HCT116 (cell line): ENCODE measurements around the gene OR11G2. TPM values are rescaled to one million over a fixed set of nuclear protein-coding genes. Genes with fewer than 3 reads are reported as not detected.

Experiments used
- ATAC-seq: fragments of 200-7000 bp; cut with Tn5 transposase; 2 replicates; pipeline ENCODE4 v1.9.1; 2020; ENCODE audit warnings: mild to moderate bottlenecking, moderate library complexity
- BruUV-seq: library from RNA; stranded (reverse); fragments of 400-500 nt; replicated peaks from 2 replicates; lab custom pipeline; 2021; lab: Mats Ljungman, UMichigan
- CTCF ChIA-PET: fragments of 300-600 bp; sonication (Branson Sonifier 250); formaldehyde crosslinking; loops from one replicate; lab custom pipeline; 2021; ENCODE audit warnings: antibody characterized with exemption; lab: Charles Lee
- POLR2A ChIA-PET: fragments of 300-600, 350-600 bp; sonication (Branson Sonifier 250); formaldehyde crosslinking; loops from one replicate; lab custom pipeline; 2021; ENCODE audit warnings: antibody characterized with exemption; lab: Charles Lee
- RAD21 ChIA-PET, 2 experiments: fragments of 300-600 bp; sonication (Branson Sonifier 250); formaldehyde crosslinking; loops; one replicate each; lab custom pipeline; 2023; ENCODE audit warnings: low total read pairs in 2 of 2; ENCODE audit not compliant: uncharacterized antibody in 2 of 2, unreplicated experiment in 2 of 2, low non-redundant PET in 1 of 2; lab: Charles Lee
- DNase-seq: peaks from one replicate; pipeline ENCODE4 v3.0.0-alpha.2; 2010; ENCODE audit warnings: low read depth, low spot score
- H2AFZ ChIP-seq: fragments of 200-600 bp; shearing (Covaris generic), sonication (generic); 2 replicates; pipeline ENCODE4 v1.6.1; 2017; ENCODE audit warnings: low read depth, mixed run types, mixed read lengths, antibody characterized with exemption, low read length; ENCODE audit not compliant: poor library complexity, severe bottlenecking
- H3K27ac ChIP-seq: 2 replicates; pipeline ENCODE4 v1.5.1; 2012; ENCODE audit warnings: low read depth, low read length
- H3K27me3 ChIP-seq: fragments of 200-600 bp; sonication (generic); 2 replicates; pipeline ENCODE4 v1.6.1; 2016; ENCODE audit warnings: mixed run types, low read length, mixed read lengths; ENCODE audit not compliant: insufficient read depth
- H3K36me3 ChIP-seq, 2 experiments: fragments of 200-500 bp in 1 of 2; fragments of 200-600 bp in 1 of 2; sonication (Bioruptor generic) in 1 of 2; sonication (generic) in 1 of 2; 2 replicates each; pipeline versions ENCODE4 v1.5.1 to v1.6.1; 2014 to 2016; ENCODE audit warnings: low read length in 2 of 2, inconsistent platforms in 1 of 2, mixed read lengths in 1 of 2, mixed run types in 1 of 2; ENCODE audit not compliant: insufficient read depth in 2 of 2, control insufficient read depth in 1 of 2
- H3K4me1 ChIP-seq, 2 experiments: fragments of 200-600 bp in 1 of 2; sonication (generic) in 1 of 2; 2 replicates each; pipeline versions ENCODE4 v1.5.1 to v1.6.1; 2012 to 2017; ENCODE audit warnings: low read length in 2 of 2, inconsistent platforms in 1 of 2, mild to moderate bottlenecking in 1 of 2, mixed read lengths in 1 of 2, mixed run types in 1 of 2, moderate library complexity in 1 of 2; ENCODE audit not compliant: insufficient read depth in 2 of 2, control insufficient read depth in 1 of 2
- H3K4me2 ChIP-seq: fragments of 200-600 bp; sonication (generic); 2 replicates; pipeline ENCODE4 v1.6.1; 2017; ENCODE audit warnings: mixed run types, low read length, mixed read lengths
- H3K4me3 ChIP-seq, 2 experiments: fragments of 200-600 bp in 1 of 2; sonication (generic) in 1 of 2; replicated peaks in 1 of 2; 2 replicates each; pipeline ENCODE4 v1.5.1; 2011 to 2016; ENCODE audit warnings: low read length in 2 of 2, control low read depth in 1 of 2, low read depth in 1 of 2, mild to moderate bottlenecking in 1 of 2, mixed read lengths in 1 of 2, mixed run types in 1 of 2
- H3K79me2 ChIP-seq: fragments of 200-600 bp; sonication (generic); 2 replicates; pipeline ENCODE4 v1.6.1; 2017; ENCODE audit warnings: mild to moderate bottlenecking, mixed run types, low read length, moderate library complexity, mixed read lengths; ENCODE audit not compliant: insufficient read depth
- H3K9ac ChIP-seq: fragments of 200-600 bp; sonication (generic); 2 replicates; pipeline ENCODE4 v1.6.1; 2016; ENCODE audit warnings: low read length, mixed read lengths
- H3K9me2 ChIP-seq: fragments of 200-600 bp; sonication (generic), shearing (Covaris generic); 2 replicates; pipeline ENCODE4 v1.6.1; 2017; ENCODE audit warnings: mixed run types, mild to moderate bottlenecking, moderate library complexity; ENCODE audit not compliant: insufficient read depth
- H3K9me3 ChIP-seq, 2 experiments: fragments of 200-500 bp in 1 of 2; fragments of 200-600 bp in 1 of 2; sonication (Bioruptor generic) in 1 of 2; sonication (generic) in 1 of 2; 2 replicates each; pipeline ENCODE4 v1.6.1; 2014 to 2017; ENCODE audit warnings: low read length in 2 of 2, mixed read lengths in 2 of 2, inconsistent platforms in 1 of 2, low read depth in 1 of 2, mild to moderate bottlenecking in 1 of 2, mixed run types in 1 of 2, moderate library complexity in 1 of 2; ENCODE audit not compliant: control insufficient read depth in 1 of 2, insufficient read depth in 1 of 2
- H4K20me1 ChIP-seq: fragments of 200-600 bp; sonication (generic), shearing (Covaris generic); 2 replicates; pipeline ENCODE4 v1.6.1; 2017; ENCODE audit warnings: mixed run types, mild to moderate bottlenecking, moderate library complexity; ENCODE audit not compliant: insufficient read depth
- CBX3 ChIP-seq: IDR thresholded peaks from 2 replicates; pipeline ENCODE4 v1.6.1; 2012; ENCODE audit warnings: low read depth
- CEBPB ChIP-seq: IDR thresholded peaks from 2 replicates; pipeline ENCODE4 v1.6.1; 2012; ENCODE audit warnings: low read depth
- EGR1 ChIP-seq: IDR thresholded peaks from 2 replicates; pipeline ENCODE4 v1.6.1; 2012; ENCODE audit warnings: low read depth
- EZH2phosphoT487 ChIP-seq: fragments of 200-600 bp; IDR thresholded peaks from 2 replicates; pipeline ENCODE4 v1.6.1; 2018; ENCODE audit warnings: antibody characterized with exemption, borderline replicate concordance
- POLR2AphosphoS5 ChIP-seq: IDR thresholded peaks from 2 replicates; pipeline ENCODE4 v1.6.1; 2011; ENCODE audit warnings: mild to moderate bottlenecking, low read depth, low read length, moderate library complexity
- TCF7L2 ChIP-seq: IDR thresholded peaks from 2 replicates; pipeline ENCODE4 v1.7.0; 2011; ENCODE audit warnings: borderline replicate concordance, inconsistent platforms; ENCODE audit not compliant: insufficient read depth, insufficient read length; ENCODE audit errors: extremely low read depth
- YY1 ChIP-seq: IDR thresholded peaks from 2 replicates; pipeline ENCODE4 v1.6.1; 2011; ENCODE audit warnings: low read length, low read depth, moderate library complexity, mild to moderate bottlenecking; ENCODE audit not compliant: insufficient replicate concordance; ENCODE audit errors: extremely low read depth
- ZBTB33 ChIP-seq: IDR thresholded peaks from 2 replicates; pipeline ENCODE4 v1.6.1; 2011; ENCODE audit warnings: mild to moderate bottlenecking, low read length, moderate library complexity; ENCODE audit not compliant: insufficient replicate concordance; ENCODE audit errors: extremely low read depth
- ZFX ChIP-seq: fragments of 450-650 bp; IDR thresholded peaks from 2 replicates; pipeline ENCODE4 v1.6.1; 2017
- intact Hi-C: fragments of 100-400 bp; cut with micrococcal nuclease; formaldehyde crosslinking; loops from 2 replicates; pipeline ENCODE4 v1.10.0; 2022
- total RNA-seq: library from RNA; stranded (reverse); gene quantifications from one replicate; pipeline ENCODE4 v1.2.1, GENCODE V29; 2021; ENCODE audit not compliant: unreplicated experiment

The OR11G2 gene
- total RNA-seq, 1 experiment from 2014 or later, result not detected

GRCh38 chr14:20144820-20145219, 45.9 kb upstream of the OR11G2 start:
- no TSS peak for BruUV-seq
- H3K9me2 ChIP-seq, result no peaks in the 10 kb centered on the region
- no peaks in the 10 kb centered on the region for H3K79me2 ChIP-seq
- no peak overlapping the region for H3K27ac ChIP-seq
- H3K9me3 ChIP-seq, result no peaks in the 10 kb centered on the region
- DNase-seq (no peak), ATAC-seq (no peak)
- no peaks in the 10 kb centered on the region for H4K20me1 ChIP-seq
- intact Hi-C loops, result no loop called here
- TF ChIP-seq TCF7L2 (no peak), CEBPB (no peak), POLR2AphosphoS5 (no peak), CBX3 (no peak)
- H3K4me3 ChIP-seq, result no peak overlapping the region
- POLR2A ChIA-PET, result no interaction called here
- H2AFZ ChIP-seq, result no peak overlapping the region
- H3K27me3 ChIP-seq, result no peaks in the 10 kb centered on the region
- no peak overlapping the region for H3K9ac ChIP-seq
- CTCF ChIA-PET, result no interaction called here
- RAD21 ChIA-PET, result no interaction called here
- no peaks in the 10 kb centered on the region for H3K4me1 ChIP-seq
- no peak overlapping the region for H3K4me2 ChIP-seq
- no peaks in the 10 kb centered on the region for H3K36me3 ChIP-seq

GRCh38 chr14:20164462-20164861, 26.2 kb upstream of the OR11G2 start:
- RAD21 ChIA-PET, result no interaction called here

More at GRCh38 chr14:20164462-20164861, 26.2 kb upstream of the OR11G2 start:
- no peaks in the 10 kb centered on the region for H3K9me3 ChIP-seq
- ChIA-PET POLR2A (no interaction called here), CTCF (no interaction called here)
- H3K27ac ChIP-seq, result no peak overlapping the region
- no peak overlapping the region for H3K4me2 ChIP-seq
- H3K27me3 ChIP-seq, result no peaks in the 10 kb centered on the region
- no peak overlapping the region for H3K9ac ChIP-seq
- BruUV-seq, result no TSS peak
- no peaks in the 10 kb centered on the region for H3K9me2 ChIP-seq
- no peaks in the 10 kb centered on the region for H4K20me1 ChIP-seq
- no peak for ATAC-seq
- no peak overlapping the region for H2AFZ ChIP-seq
- no peak for DNase-seq
- no peak overlapping the region for H3K4me3 ChIP-seq
- no peaks in the 10 kb centered on the region for H3K4me1 ChIP-seq
- intact Hi-C loops, result no loop called here
- TF ChIP-seq EZH2phosphoT487 (no peak), EGR1 (no peak), YY1 (no peak), POLR2AphosphoS5 (no peak), TCF7L2 (no peak), ZFX (no peak), ZBTB33 (no peak)
- H3K36me3 ChIP-seq, result no peaks in the 10 kb centered on the region
- no peaks in the 10 kb centered on the region for H3K79me2 ChIP-seq
